ENCODE data around the gene TENM3.
"Not testable (repeated sequence)": the region's sequence is repeated elsewhere in the genome, so short reads cannot be mapped to it uniquely, and the experiment has no call there.

TENM3 gene

GRCh38 chr4:182243204-182243603 is at the start of gene TENM3:
TENM3 (plus strand) TSS chr4:182243402; CDS start chr4:182324021, 80,619 bp downstream.
- DNase-seq (ENCODE audit: low spot score) = not testable (repeated sequence)

DNA sequence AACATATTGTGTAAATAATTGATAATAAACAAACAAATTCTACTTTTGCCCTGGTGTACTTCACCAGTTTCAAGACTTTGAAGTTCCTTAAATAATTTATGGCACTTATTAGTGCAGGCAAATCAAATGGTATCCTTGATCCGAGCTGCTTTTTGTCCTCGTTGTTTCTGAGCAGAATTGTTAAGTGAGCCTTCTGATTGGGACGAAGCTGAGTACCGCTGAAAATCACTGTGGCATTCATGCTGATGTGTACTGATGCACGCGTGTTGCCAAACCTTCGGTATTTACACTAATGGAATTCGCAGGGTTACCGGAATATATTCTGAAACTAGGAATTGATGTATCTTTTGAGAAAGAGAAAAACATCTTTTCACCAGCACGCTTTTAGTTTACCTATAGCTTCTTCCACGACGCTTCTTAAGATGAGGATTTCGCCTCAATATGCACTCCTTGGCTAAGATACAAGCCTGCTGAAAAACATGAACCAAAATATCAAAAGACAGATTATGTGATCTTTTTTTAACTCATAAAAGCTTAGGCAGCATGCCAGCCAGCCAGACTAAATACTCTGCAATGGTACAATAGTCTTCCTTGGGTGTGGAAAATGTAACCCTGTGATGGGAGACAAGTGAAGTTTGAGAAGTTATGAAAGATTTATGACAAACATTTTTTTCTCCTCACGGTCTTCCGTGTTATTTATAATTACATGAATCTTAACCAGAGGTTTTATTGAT is 48.9 kb upstream of the TENM3 start:
- DNase-seq (ENCODE audit: low spot score) = no peak

GRCh38 chr4:182197611-182198010 is 45.6 kb upstream of the TENM3 start:
- no peak for DNase-seq (ENCODE audit: low spot score)

DNA sequence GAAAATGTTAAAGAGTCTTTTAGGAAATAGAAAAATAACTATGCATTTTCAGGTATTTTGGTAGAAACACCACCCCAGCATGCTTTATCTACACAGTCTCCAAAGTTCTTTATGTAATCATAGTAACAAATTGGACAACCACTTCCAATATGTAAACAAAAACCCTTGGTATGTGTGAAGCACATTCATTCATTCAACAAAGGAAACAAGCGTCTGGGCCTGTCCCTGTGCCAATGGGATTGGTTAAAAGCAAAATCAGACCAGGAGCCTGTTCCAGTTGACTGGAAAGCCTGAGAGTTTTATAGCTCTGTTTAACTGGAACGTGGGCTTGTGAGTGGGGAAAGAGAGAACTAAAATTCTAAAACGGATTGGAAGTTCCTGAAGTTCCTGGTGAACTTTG is 41.3 kb upstream of the TENM3 start:
- no peak for DNase-seq (ENCODE audit: low spot score)

DNA sequence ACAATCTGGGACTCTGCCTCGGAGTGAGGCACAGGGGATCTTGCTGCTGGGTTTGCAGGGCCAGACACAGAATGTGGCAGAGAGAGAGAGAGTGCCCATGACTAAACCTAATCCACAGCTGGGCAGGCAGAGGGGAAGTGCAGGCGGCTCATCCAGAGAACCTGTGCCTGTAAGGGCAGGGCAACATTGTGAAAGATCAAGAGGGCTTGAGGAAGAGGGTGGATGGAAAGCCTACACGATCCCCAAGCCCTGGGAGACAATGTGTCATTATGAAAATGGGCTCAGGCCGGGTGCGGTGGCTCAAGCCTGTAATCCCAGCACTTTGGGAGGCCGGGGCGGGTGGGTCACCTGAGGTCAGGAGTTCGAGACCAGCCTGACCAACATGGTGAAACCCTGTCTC is 40.6 kb upstream of the TENM3 start:
- no peak for DNase-seq (ENCODE audit: low spot score)

DNA sequence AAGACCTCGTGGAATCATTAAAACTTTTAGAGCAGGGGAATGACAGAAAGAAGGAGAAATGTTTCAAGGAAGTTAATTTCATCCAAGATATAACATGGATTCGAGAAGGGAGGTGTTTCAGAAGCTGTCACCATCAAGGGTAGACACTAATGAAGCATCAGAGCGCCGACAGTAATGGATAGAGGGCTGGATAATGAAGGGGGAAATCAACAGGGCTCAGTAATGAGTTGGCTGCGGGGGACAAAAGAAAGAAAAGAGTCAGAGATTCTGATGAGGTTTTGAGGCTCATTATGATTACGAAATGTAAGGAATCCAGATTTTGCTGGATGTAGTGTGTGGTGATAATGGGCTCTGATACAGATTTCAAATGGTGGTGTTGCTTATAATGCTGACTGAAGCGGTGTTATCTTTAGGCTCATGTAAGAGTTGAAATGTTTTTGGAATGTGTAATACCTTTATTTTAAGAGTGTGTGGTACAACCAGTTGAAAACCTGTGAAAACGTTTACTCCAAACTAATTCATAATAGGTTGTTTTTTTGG is 39.3 kb upstream of the TENM3 start:
- DNase-seq (ENCODE audit: low spot score) = no peak

- no peak for DNase-seq (ENCODE audit: low spot score)
Observed at GRCh38 chr4:182205306-182205705, 37.9 kb upstream of the TENM3 start.

DNA sequence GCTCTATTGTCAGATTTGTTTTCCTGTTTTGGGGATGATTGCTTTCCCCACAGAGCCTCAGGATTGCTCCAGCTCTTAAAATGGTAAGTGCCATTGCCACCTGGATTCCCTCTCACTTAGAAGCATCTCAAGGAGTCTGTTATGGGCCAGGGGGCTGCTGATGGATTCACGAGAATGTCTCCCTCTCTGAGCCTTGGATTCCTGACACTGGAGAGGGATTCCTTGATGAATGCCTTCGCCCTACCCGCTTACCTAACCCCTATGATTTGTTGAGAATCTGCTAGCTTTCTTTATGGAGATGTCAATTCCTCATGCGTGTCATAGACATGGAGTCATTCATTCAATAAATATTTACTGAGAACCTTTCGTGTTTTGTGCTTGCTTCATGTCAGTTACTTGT is 36.9 kb upstream of the TENM3 start:
- no peak for DNase-seq (ENCODE audit: low spot score)

DNA sequence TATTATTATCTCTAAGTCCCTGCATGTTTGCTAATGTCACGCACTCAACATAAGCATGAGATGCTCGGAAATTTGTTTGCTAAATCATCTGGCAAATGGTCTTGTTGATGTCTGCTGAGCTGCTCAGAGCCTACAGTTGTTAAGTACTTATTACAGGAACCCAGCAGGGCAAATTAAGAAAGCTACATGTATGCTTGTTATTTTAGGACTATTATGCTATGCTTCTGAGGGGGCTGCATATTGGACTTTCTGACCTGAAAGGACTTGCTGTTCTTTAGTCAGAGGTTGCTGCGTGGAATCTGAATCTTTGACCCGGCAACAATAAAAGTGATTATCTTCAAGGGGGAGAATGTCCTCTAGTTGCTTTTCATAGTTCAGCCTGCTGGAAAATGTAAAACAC is 36.3 kb upstream of the TENM3 start:
- DNase-seq (ENCODE audit: low spot score) = no peak

DNA sequence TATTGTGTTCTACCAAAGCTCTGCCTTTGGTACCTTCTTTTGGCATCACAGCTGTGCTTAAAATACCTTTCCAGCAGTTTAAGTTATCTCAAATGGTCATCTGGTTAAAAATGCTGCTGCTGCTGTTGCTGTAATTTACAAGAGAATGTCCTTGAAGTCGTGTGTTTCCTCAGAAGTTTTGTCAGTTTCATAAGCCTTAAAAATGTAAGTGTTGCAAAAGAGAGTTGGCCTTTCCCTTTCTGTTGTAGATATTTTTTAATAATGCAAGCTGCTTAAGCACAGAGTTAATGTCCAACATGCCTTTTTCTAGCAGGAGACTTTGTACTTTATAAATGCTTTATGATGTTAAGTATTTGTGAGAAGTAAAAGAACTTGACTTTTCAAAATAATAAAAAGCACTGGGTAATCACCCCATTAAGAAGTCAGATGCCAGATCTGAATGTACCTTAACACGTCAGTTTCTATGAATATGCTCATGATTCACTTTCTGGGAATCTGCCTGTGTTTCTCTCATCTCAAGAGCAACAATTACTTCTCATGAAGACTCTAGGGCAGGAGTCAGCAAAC is 35.3 kb upstream of the TENM3 start:
- DNase-seq (ENCODE audit: low spot score) = no peak

DNA sequence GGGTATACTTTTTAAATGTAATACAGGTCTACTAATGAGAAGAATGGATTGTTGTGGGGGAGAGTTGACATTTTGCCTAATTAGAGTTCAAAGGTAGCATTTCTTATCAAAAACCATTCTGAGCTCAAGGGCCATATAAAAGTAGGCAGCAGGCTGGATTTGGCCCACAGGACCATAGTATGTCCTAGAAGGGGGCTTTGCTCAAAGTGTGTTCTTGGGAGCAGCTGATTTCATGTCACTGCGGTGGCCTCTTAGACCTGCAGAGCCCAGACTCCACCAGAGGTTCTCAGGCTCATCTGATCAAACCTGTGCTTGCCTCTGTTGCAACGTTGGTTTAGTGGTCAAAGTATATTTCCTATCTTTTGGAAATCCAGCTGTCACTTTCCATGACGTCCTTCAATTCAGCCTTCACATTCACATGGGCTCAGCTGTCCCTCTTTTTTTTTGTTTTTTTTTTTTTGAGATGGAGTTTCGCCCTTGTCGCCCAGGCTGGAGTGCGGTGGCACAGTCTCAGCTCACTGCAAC is 34.6 kb upstream of the TENM3 start:
- DNase-seq (ENCODE audit: low spot score) = no peak

GRCh38 chr4:182212211-182212761 is 30.9 kb upstream of the TENM3 start:
- DNase-seq (ENCODE audit: low spot score) = no peak

DNA sequence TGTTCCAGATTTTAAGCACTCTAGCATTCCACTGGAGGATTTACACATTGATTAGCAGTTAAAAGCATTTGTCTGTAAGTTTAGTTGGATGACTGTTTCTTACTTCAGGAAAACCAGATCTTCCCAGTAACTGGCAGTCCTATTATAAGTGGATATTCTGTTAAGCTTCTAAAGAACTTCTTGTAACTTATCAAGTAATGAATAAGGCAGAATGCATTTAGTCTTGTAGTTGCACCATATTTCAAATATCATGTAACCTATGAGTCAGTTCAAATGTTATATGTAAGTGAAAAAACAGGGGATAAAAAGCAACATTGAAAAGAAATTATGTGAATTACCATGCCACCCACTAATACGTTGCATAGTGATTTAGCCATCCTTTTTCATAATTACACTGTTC is 30.2 kb upstream of the TENM3 start:
- no peak for DNase-seq (ENCODE audit: low spot score)

- DNase-seq (ENCODE audit: low spot score) = no peak
Observed at GRCh38 chr4:182215148-182215547, 28.1 kb upstream of the TENM3 start.

- DNase-seq (ENCODE audit: low spot score) = no peak
Observed at GRCh38 chr4:182216005-182216404, 27.2 kb upstream of the TENM3 start.

GRCh38 chr4:182219411-182220056 is 23.7 kb upstream of the TENM3 start:
- DNase-seq (ENCODE audit: low spot score) = no peak

DNA sequence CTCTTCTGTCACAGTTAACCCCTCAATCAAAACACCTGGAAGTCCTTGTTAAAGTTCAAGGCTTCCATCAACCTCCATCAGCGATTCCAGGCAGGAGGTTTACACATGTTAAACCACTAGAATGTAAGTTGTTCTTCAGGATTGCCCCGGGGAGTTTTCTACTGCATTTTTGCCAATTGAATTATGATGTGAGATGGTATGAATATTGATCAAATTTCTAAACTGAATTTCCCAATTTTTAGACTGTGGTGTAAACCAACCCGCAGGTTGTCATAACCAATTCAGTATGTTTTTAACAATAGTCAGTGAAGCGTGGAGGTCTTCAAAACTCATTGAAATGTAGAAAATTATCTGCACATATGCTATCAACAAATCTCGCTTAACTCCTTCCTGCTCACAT is 21.2 kb upstream of the TENM3 start:
- no peak for DNase-seq (ENCODE audit: low spot score)

- DNase-seq (ENCODE audit: low spot score) = no peak
Observed at GRCh38 chr4:182222766-182223165, 20.4 kb upstream of the TENM3 start.

GRCh38 chr4:182223708-182224107 is 19.5 kb upstream of the TENM3 start:
- no peak for DNase-seq (ENCODE audit: low spot score)

DNA sequence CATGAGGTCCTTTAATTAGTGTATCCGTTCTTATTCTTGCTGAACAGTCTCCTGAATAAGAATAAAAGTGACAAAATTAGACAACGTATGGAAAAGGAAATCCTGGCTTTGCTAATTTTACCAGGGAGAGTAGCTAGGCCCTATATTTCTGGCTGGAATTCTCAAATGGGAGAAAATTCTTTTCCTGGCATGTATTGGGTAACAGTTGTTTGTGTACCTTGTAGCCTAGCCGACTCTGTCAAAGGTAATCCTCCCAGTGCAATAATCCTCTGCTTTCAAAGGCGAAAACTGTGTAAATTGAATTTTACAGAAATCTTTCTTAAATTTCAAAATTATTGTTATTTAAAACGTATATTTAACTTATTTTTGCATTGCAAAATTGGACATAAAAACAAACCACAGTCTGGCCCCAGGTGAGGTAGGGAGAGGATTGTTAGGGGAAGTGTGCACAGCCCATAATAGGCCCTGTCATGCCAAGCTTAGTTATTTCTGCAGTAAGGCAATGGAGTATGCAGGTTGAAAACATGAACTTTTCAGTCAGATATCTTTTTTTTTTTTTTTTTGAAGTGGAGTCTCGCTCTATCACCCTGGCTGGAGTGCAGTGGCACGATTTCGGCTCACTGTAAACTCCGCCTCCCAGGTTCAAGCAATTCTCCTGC is 18.9 kb upstream of the TENM3 start:
- DNase-seq (ENCODE audit: low spot score) = no peak

DNA sequence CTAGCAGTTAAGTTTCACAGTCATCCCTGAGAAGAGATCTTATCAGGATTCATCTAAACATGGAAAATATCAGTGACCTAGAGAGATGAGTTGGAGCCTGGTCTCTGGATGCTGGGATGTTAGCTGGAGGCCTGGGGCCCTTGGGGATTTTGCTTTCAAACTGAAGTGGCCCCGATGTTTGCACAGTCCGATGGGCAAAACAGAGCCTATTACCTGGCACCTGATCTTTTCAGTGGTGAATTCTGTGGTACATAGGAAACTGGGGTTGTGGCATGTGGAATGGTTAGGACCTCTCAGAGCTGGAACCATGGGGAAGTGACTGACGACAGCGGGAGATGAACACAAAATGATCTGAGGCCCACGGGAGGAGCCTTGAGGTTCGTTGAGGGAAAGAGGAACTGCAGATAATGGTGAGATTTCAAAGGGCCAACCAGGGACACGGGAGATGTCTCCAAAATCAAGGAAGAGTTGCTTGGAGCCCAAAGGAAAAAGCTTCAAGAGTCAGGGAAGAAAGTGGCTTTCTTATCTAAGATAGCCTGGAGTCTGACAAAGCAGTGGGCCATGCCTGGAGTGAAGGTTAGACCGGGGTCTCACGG is 17.8 kb upstream of the TENM3 start:
- no peak for DNase-seq (ENCODE audit: low spot score)

GRCh38 chr4:182227611-182228010 is 15.6 kb upstream of the TENM3 start:
- no peak for DNase-seq (ENCODE audit: low spot score)

Data from kidney capillary endothelial cell (primary cell).